A549 (cell line): ENCODE results near the gene STX8. TPM values are rescaled to one million over a fixed set of nuclear protein-coding genes. Genes with fewer than 3 reads are reported as not detected.
"Not testable (repeated sequence)": the region's sequence is repeated elsewhere in the genome, so short reads cannot be mapped to it uniquely, and the experiment has no call there.

Experiments used
- ATAC-seq, 2 experiments: fragments of 200-7000 bp in 1 of 2; fragments of >200 bp in 1 of 2; cut with Nextera tagmentation in 1 of 2; cut with Tn5 transposase in 1 of 2; 3 replicates each; pipeline versions ENCODE4 v1.8.0 to v1.9.1; 2018 to 2020; ENCODE audit warnings: mild to moderate bottlenecking in 1 of 2, moderate library complexity in 1 of 2
- CTCF ChIA-PET: fragments of 300-600 bp; sonication (Branson Sonifier 250); formaldehyde crosslinking; extraction: SDS; loops from one replicate; lab custom pipeline; 2021; ENCODE audit warnings: antibody characterized with exemption, inconsistent platforms; lab: Yijun Ruan, JAX
- POLR2A ChIA-PET: fragments of 350-600 bp; formaldehyde crosslinking; extraction: SDS; loops from one replicate; lab custom pipeline; 2021; ENCODE audit warnings: antibody characterized with exemption, inconsistent platforms; lab: Yijun Ruan, JAX
- DNase-seq, 2 experiments: peaks; one replicate each; pipeline versions ENCODE4 v3.0.0 to v3.0.0-alpha.2; 2011 to 2016; ENCODE audit warnings: low read depth in 1 of 2, low spot score in 1 of 2
- FAIRE-seq: peaks from 2 replicates; lab custom pipeline; 2011; peaks lifted over from hg19 to GRCh38; lab: Jason Lieb, UNC
- H3K27ac ChIP-seq, 2 experiments: fragments of >200 bp; sonication (Bioruptor Twin); formaldehyde crosslinking; 3 replicates each; pipeline ENCODE4 v1.5.1; 2016 to 2017
- H3K4me1 ChIP-seq: fragments of >200 bp; sonication (Bioruptor Twin); formaldehyde crosslinking; 3 replicates; pipeline ENCODE4 v1.6.1; 2016
- H3K4me2 ChIP-seq: fragments of >200 bp; sonication (Bioruptor Twin); formaldehyde crosslinking; 3 replicates; pipeline ENCODE4 v1.6.1; 2016
- H3K4me3 ChIP-seq: fragments of >200 bp; sonication (Bioruptor Twin); formaldehyde crosslinking; 3 replicates; pipeline ENCODE4 v1.5.1; 2016
- H3K9me3 ChIP-seq: fragments of >200 bp; sonication (Bioruptor Twin); formaldehyde crosslinking; 3 replicates; pipeline ENCODE4 v1.6.1; 2016
- BCL3 ChIP-seq: fragments of >200 bp; sonication (Bioruptor Twin); formaldehyde crosslinking; IDR thresholded peaks from 3 replicates; pipeline ENCODE4 v1.6.1; 2016
- CBX2 ChIP-seq: fragments of 200-600 bp; sonication (generic); IDR thresholded peaks from 2 replicates; pipeline ENCODE4 v1.6.1; 2016; ENCODE audit warnings: low read depth, mild to moderate bottlenecking, borderline replicate concordance
- CBX8 ChIP-seq: fragments of 200-600 bp; sonication (generic); IDR thresholded peaks from 2 replicates; pipeline ENCODE4 v1.6.1; 2016
- CEBPB ChIP-seq, 2 experiments: fragments of >200 bp in 1 of 2; sonication (Bioruptor Twin) in 1 of 2; formaldehyde crosslinking in 1 of 2; IDR thresholded peaks; 2 replicates each; pipeline ENCODE4 v1.6.1; 2012 to 2016
- CHD4 ChIP-seq: fragments of 200-600 bp; sonication (generic); IDR thresholded peaks from 2 replicates; pipeline ENCODE4 v1.6.1; 2016; ENCODE audit warnings: antibody characterized with exemption, mild to moderate bottlenecking, borderline replicate concordance
- EHF ChIP-seq: fragments of 250-450 bp; sonication (Bioruptor Pico); IDR thresholded peaks from 2 replicates; pipeline ENCODE4 v1.5.0; 2020; ENCODE audit warnings: mild to moderate bottlenecking
- EHMT2 ChIP-seq: fragments of 200-600 bp; sonication (generic); IDR thresholded peaks from 2 replicates; pipeline ENCODE4 v1.6.1; 2016; ENCODE audit warnings: antibody characterized with exemption, low read depth, mild to moderate bottlenecking, moderate library complexity
- EP300 ChIP-seq, 2 experiments: fragments of >200 bp; sonication (Bioruptor Twin); formaldehyde crosslinking; IDR thresholded peaks; 2 replicates in 1 of 2; 3 replicates in 1 of 2; pipeline ENCODE4 v1.6.1; 2016 to 2017
- FOXS1 ChIP-seq: fragments of 250-450 bp; sonication (Bioruptor Pico); IDR thresholded peaks from 2 replicates; pipeline ENCODE4 v1.5.0; 2020; ENCODE audit warnings: mild to moderate bottlenecking, moderate library complexity
- HEYL ChIP-seq: fragments of 250-450 bp; sonication (Bioruptor Pico); IDR thresholded peaks from 2 replicates; pipeline ENCODE4 v1.8.0; 2021; ENCODE audit warnings: mild to moderate bottlenecking, moderate library complexity
- HMGXB4 ChIP-seq: fragments of 250-450 bp; sonication (Bioruptor Pico); IDR thresholded peaks from 2 replicates; pipeline ENCODE4 v1.5.0; 2021; ENCODE audit warnings: mild to moderate bottlenecking, moderate library complexity, borderline replicate concordance
- HOXA7 ChIP-seq: fragments of 250-450 bp; sonication (Bioruptor Pico); IDR thresholded peaks from 2 replicates; pipeline ENCODE4 v1.5.0; 2020; ENCODE audit warnings: mild to moderate bottlenecking, moderate library complexity
- HOXB13 ChIP-seq: fragments of 250-450 bp; sonication (Bioruptor Pico); IDR thresholded peaks from 2 replicates; pipeline ENCODE4 v1.5.0; 2020; ENCODE audit warnings: low read depth, mild to moderate bottlenecking, moderate library complexity
- JUNB ChIP-seq: fragments of >200 bp; sonication (Bioruptor Twin); formaldehyde crosslinking; IDR thresholded peaks from 2 replicates; pipeline ENCODE4 v1.6.1; 2016
- KDM5A ChIP-seq: fragments of 200-600 bp; sonication (generic); IDR thresholded peaks from 2 replicates; pipeline ENCODE4 v1.6.1; 2016; ENCODE audit warnings: antibody characterized with exemption, mild to moderate bottlenecking
- MYC ChIP-seq: IDR thresholded peaks from 2 replicates; pipeline ENCODE4 v1.6.1; 2012; ENCODE audit warnings: mild to moderate bottlenecking, inconsistent platforms, low read length, improper control_type of control experiment, borderline replicate concordance
- NR3C1 ChIP-seq: fragments of >200 bp; sonication (Bioruptor Twin); formaldehyde crosslinking; IDR thresholded peaks from 3 replicates; pipeline ENCODE4 v1.6.1; 2017
- PHF8 ChIP-seq: fragments of 200-600 bp; sonication (generic); IDR thresholded peaks from 2 replicates; pipeline ENCODE4 v1.6.1; 2016; ENCODE audit warnings: low read depth, mild to moderate bottlenecking, antibody characterized with exemption, moderate library complexity, borderline replicate concordance
- POLR2AphosphoS2 ChIP-seq: conservative IDR thresholded peaks from 2 replicates; pipeline ENCODE4 v1.6.1; 2012; ENCODE audit warnings: low read length, improper control_type of control experiment, inconsistent platforms
- REST ChIP-seq: fragments of 200-600 bp; sonication (generic); IDR thresholded peaks from 2 replicates; pipeline ENCODE4 v1.6.1; 2016; ENCODE audit warnings: antibody characterized with exemption, mild to moderate bottlenecking, moderate library complexity
- RFX5 ChIP-seq: fragments of 450-650 bp; IDR thresholded peaks from 2 replicates; pipeline ENCODE4 v1.7.1; 2014; ENCODE audit warnings: antibody characterized with exemption, mild to moderate bottlenecking, moderate library complexity
- ZC3H11A ChIP-seq: fragments of 450-650 bp; IDR thresholded peaks from 2 replicates; pipeline ENCODE4 v1.6.1; 2014; ENCODE audit warnings: antibody characterized with exemption, mild to moderate bottlenecking
- ZNF302 ChIP-seq: fragments of 250-450 bp; sonication (Bioruptor Pico); IDR thresholded peaks from 2 replicates; pipeline ENCODE4 v1.9.0; 2021; ENCODE audit warnings: inconsistent platforms, mild to moderate bottlenecking, moderate library complexity
- WGBS: methylation state at CpG from one replicate; pipeline ENCODE4 v1.1.6; 2017; ENCODE audit errors: missing lambda C conversion rate; 5-methylcytosine and 5-hydroxymethylcytosine counted together
- polyA plus RNA-seq, 4 experiments: library from polyadenylated mRNA; depleted of rRNA in 3 of 4; stranded (reverse); fragments of >200 nt; fragmentation: RNase III in 1 of 4; extraction: RNeasy Plus Mini Kit Qiagen cat#74134 plus additional on column Dnase treatment in 1 of 4; gene quantifications; 2 replicates in 3 of 4; 3 replicates in 1 of 4; pipeline ENCODE4 v1.2.3, GENCODE V29; 2011 to 2017

The STX8 gene
- polyA plus RNA-seq, 2 of the 4 experiments (the other 2 are of a cell fraction), result 93.6 to 168 TPM

- FAIRE-seq (no peak), DNase-seq (no peak), ATAC-seq (no peak)
- CTCF ChIA-PET, result interaction anchor here (0.6 to 1.6 kb wide), 3 partner anchors 29 to 353 kb away, joined by 3 to 6 read pairs (median 3); partner anchors contain the start of gene CFAP52
- TF ChIP-seq PHF8, result no peak
- no peak for TF ChIP-seq MYC
- TF ChIP-seq RFX5, result no peak
- TF ChIP-seq POLR2AphosphoS2, result no peak
- no peak overlapping the region for H3K4me2 ChIP-seq
- no peaks in the 10 kb centered on the region for H3K9me3 ChIP-seq
- WGBS, result 60% methylated on average over 6 of the region's 6 CpGs
- POLR2A ChIA-PET, result no interaction called here
- H3K27ac ChIP-seq, result no peak overlapping the region
- H3K4me3 ChIP-seq, result no peak overlapping the region
- H3K4me1 ChIP-seq, result no peaks in the 10 kb centered on the region
Measured at GRCh38 chr17:9606453-9606852, 30.8 kb upstream of the STX8 start.

GRCh38 chr17:9604583-9604982 is 29.0 kb upstream of the STX8 start:
- 56% methylated on average over 5 of the region's 5 CpGs for WGBS

GRCh38 chr17:9598661-9599060 is 23.0 kb upstream of the STX8 start:
- POLR2A ChIA-PET, result no interaction called here
- no peak for DNase-seq
- Histone ChIP-seq H3K9me3 (0 out of 3 replicates have a peak, but pooled peaks cover 3% of the 10 kb centered on the region), H3K27ac (no peak overlapping the region), H3K4me3 (no peak overlapping the region), H3K4me1 (no peaks in the 10 kb centered on the region), H3K4me2 (no peak overlapping the region)
- no peak for FAIRE-seq
- no peak for TF ChIP-seq HEYL (CRISPR knock-in tag)
- no peak for TF ChIP-seq REST
- TF ChIP-seq CBX8, result no peak
- TF ChIP-seq HOXB13 (CRISPR knock-in tag), result no peak
- no peak for TF ChIP-seq CBX2
- TF ChIP-seq EP300 (IDR thresholded peaks at IDR 0.05), result no peak
- TF ChIP-seq BCL3, result no peak
- no peak for TF ChIP-seq KDM5A
- no peak for TF ChIP-seq CHD4
- TF ChIP-seq CEBPB (IDR thresholded peaks at IDR 0.05), result no peak
- no peak for TF ChIP-seq JUNB
- no peak for TF ChIP-seq ZNF302
- no peak for TF ChIP-seq FOXS1 (CRISPR knock-in tag)
- no peak for TF ChIP-seq HOXA7 (CRISPR knock-in tag)
- no peak for TF ChIP-seq EHMT2
- TF ChIP-seq NR3C1, result no peak
- no peak for TF ChIP-seq HMGXB4 (CRISPR knock-in tag)
- TF ChIP-seq EHF (CRISPR knock-in tag), result no peak
- no peak for ATAC-seq
- 72% methylated on average over 4 of the region's 4 CpGs for WGBS
- CTCF ChIA-PET, result interaction anchor here (0.6 to 1.5 kb wide), 3 partner anchors 11 to 39 kb away, joined by 3 to 4 read pairs (median 3); no protein-coding TSS in a partner anchor

More at GRCh38 chr17:9604583-9604982, 29.0 kb upstream of the STX8 start:
- CTCF ChIA-PET, result interaction anchor here (1.1 kb wide), 2 partner anchors 27 to 124 kb away, joined by 3 to 6 read pairs; no protein-coding TSS in a partner anchor
- H3K9me3 ChIP-seq, H3K4me3 ChIP-seq, H3K4me2 ChIP-seq, POLR2A ChIA-PET, ATAC-seq, FAIRE-seq, H3K27ac ChIP-seq, DNase-seq, H3K4me1 ChIP-seq: not testable (repeated sequence)
- peak; percentile 96 for TF ChIP-seq ZC3H11A

GRCh38 chr17:9597638-9598037 is 22.0 kb upstream of the STX8 start:
- 82% methylated on average over 5 of the region's 5 CpGs for WGBS
- not testable (repeated sequence) for H3K9me3 ChIP-seq, FAIRE-seq, H3K4me2 ChIP-seq, H3K27ac ChIP-seq, H3K4me3 ChIP-seq, H3K4me1 ChIP-seq, DNase-seq, ATAC-seq
- CTCF ChIA-PET, result interaction anchor here (1.0 to 1.5 kb wide), 3 partner anchors 14 to 40 kb away, joined by 3 to 4 read pairs (median 4); no protein-coding TSS in a partner anchor
- POLR2A ChIA-PET, result interaction anchor here (0.7 kb wide), 1 partner anchor 48 kb away, joined by 3 read pairs; no protein-coding TSS in a partner anchor
